Metanephros (tissue), 2 donors: ENCODE measurements around the gene FAM136A. TPM values are rescaled to one million over a fixed set of nuclear protein-coding genes. Genes with fewer than 3 reads are reported as not detected.

Experiments
- small RNA-seq: library from RNA; depleted of rRNA; stranded (forward); fragments of <200 nt; gene quantifications from one replicate; pipeline ENCODE3, GENCODE V24; 2014; ENCODE audit warnings: low replicate concordance
- total RNA-seq: library from RNA; depleted of rRNA; stranded (reverse); fragments of >200 nt; gene quantifications from one replicate; pipeline ENCODE4 v1.2.3, GENCODE V29; 2014

The FAM136A gene
- 26.0 TPM for total RNA-seq

DNA sequence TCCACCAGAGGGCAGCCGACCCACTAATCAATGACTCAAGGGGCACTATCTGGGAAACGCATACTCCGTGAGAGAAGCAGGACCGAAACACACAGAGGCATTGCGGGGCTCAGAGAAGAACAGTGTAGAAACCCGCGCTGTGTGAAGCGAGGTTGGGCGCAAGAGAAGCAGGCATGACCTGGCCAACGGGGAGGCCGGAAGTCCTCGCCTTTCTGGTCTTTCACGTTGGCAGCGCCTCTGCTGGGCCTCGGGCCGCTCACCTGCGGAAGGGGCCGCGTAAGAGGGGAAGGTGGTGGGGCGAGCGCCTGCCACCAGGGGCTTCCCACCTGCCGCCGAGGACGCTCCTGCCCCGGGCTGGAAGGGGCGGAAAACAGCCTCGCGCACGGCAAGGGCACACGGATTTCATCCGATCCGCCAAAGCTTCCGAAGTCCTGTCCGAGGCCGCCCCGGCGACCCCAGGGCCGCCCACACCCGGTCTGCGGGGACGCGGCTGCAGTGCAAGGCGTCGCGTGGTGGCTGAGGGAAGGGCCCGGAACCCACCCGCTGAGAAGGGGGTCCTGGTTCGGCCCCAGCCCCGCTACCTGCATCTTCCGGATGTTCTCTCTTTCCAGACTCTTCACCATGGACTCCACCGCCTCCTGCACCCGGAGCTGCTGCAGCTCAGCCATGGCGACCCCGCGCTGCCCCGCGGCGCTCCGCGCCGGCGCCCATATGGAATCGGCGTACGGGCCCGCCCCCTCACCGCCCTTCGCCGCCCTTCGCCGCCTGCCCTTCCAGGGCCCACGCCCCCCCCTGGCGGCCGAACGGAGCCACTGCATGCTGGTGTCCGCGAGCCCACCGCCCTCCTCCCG, at the start of gene FAM136A:
TSS of gene FAM136A (minus strand) at position 724 of the 851 bp plus-strand sequence. CDS start at position 668, 56 bp downstream.

DNA sequence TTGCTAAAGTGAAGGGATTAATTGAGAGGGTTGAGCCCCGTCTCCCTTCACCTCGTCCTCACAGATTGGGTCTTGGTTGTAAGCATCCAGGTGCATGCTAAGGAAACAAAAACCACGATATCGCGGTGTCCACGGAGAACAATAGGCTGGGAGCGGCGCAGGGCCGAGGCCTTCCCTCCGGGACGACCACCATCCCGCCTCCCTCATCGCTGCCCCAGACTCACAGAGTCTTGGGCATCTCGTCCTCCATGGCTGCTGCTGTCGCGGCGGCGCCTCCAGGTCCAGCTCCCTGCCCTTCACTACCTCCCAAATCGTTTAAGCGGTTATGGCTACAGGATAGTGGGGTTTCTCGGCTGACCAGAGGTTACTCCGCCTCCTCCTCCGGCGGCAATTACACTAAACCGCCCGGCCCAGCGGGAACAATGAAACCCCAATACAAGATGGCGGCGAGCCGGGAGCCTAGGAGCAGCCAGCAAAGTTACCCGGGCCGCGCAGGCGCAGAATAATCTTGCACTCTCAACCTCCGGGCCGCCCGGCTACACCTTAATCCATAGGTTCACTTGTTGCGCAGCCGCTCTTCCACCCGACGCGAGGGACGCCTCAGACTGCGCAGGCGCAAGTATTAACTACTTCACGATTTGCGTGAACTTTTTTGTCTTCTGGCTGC, 53.6 kb downstream of the FAM136A start, which contains the start of gene TIA1:
TSS of gene TIA1 (minus strand) at position 448 of the 667 bp plus-strand sequence. CDS start at position 250, 198 bp downstream.

Small RNA genes lying within 50 kb of the gene (small RNA-seq; reads per million reads assigned to genes)
- gene AC016700.2 (not detected), gene MIR1285-2 (not detected)

Other genes starting within 250 kb of the FAM136A start
- gene PCBP1, start 214.6 kb downstream of the FAM136A start, total RNA-seq = 138 TPM
- gene C2orf42, start 111.0 kb downstream of the FAM136A start, total RNA-seq = 18.7 TPM
- gene TIA1, start 53.4 kb downstream of the FAM136A start, total RNA-seq = 358 TPM
- gene PCYOX1, start 43.9 kb downstream of the FAM136A start, total RNA-seq = 52.4 TPM
- gene SNRPG, start 8.3 kb downstream of the FAM136A start, total RNA-seq = 47.0 TPM